Activated B cell treated with CpG ODN at 0.5 μM for 24 hours (primary cell): ENCODE data around the gene LENG1. TPM values are rescaled to one million over a fixed set of nuclear protein-coding genes. Genes with fewer than 3 reads are reported as not detected.
"Not testable (repeated sequence)": the region's sequence is repeated elsewhere in the genome, so short reads cannot be mapped to it uniquely, and the experiment has no call there.

ENCODE experiments used
- ATAC-seq: fragments of 200-7000 bp; cut with Tn5 transposase; one replicate; pipeline ENCODE4 v1.10.0; 2021; ENCODE audit warnings: low read depth, mild to moderate bottlenecking, moderate library complexity
- CTCF ChIA-PET: fragments of 350-600 bp; sonication (Branson Sonifier 250); formaldehyde crosslinking; loops from one replicate; lab custom pipeline; 2021; ENCODE audit warnings: antibody characterized with exemption; lab: Charles Lee
- POLR2A ChIA-PET: fragments of 350-600 bp; sonication (Branson Sonifier 250); formaldehyde crosslinking; loops from one replicate; lab custom pipeline; 2021; ENCODE audit warnings: antibody characterized with exemption; lab: Charles Lee
- DNase-seq: peaks from one replicate; pipeline ENCODE4 v3.0.0; 2022
- H3K27ac Mint-ChIP-seq: one replicate; pipeline ENCODE4 v1.8.0; 2020; ENCODE audit warnings: mixed read lengths
- H3K27me3 Mint-ChIP-seq: one replicate; pipeline ENCODE4 v1.8.0; 2021; ENCODE audit warnings: mixed read lengths
- H3K36me3 Mint-ChIP-seq: one replicate; pipeline ENCODE4 v1.8.0; 2021; ENCODE audit warnings: low read depth, mixed read lengths
- H3K4me1 Mint-ChIP-seq: one replicate; pipeline ENCODE4 v1.8.0; 2021; ENCODE audit warnings: mixed read lengths
- H3K4me3 Mint-ChIP-seq: one replicate; pipeline ENCODE4 v1.8.0; 2020; ENCODE audit warnings: mild to moderate bottlenecking, mixed read lengths
- H3K9me3 Mint-ChIP-seq: one replicate; pipeline ENCODE4 v1.8.0; 2020; ENCODE audit warnings: mixed read lengths
- CTCF ChIP-seq: fragments of 200-600 bp; IDR thresholded peaks from one replicate; pipeline ENCODE4 v1.8.0; 2022; ENCODE audit warnings: antibody characterized with exemption, mild to moderate bottlenecking
- intact Hi-C: fragments of 100-400 bp; cut with micrococcal nuclease; formaldehyde crosslinking; loops from one replicate; pipeline ENCODE4 v1.15.1; 2024
- total RNA-seq: library from RNA; stranded (reverse); gene quantifications from 2 replicates; pipeline ENCODE4 v1.2.3, GENCODE V29; 2022

Gene LENG1
- total RNA-seq, 1 donor from 2014 or later, result 8.3 TPM

GRCh38 chr19:54186351-54186750, 26.8 kb upstream of the LENG1 start:
- ChIA-PET POLR2A (interaction anchor here (7.7 kb wide), 1 partner anchor 14 kb away, joined by 244 read pairs; the partner anchor contains the start of gene RPS9), CTCF (no interaction called here)
- DNase-seq (no peak), ATAC-seq (no peak)
- Mint-ChIP-seq H3K27me3 (no peaks in the 10 kb centered on the region), H3K9me3 (no peaks in the 10 kb centered on the region), H3K36me3 (peaks cover 16% of the 10 kb centered on the region), H3K27ac (no peak overlapping the region), H3K4me3 (no peak overlapping the region), H3K4me1 (peaks cover 21% of the 10 kb centered on the region)
- intact Hi-C loops, result no loop called here
- TF ChIP-seq CTCF, result no peak

DNA sequence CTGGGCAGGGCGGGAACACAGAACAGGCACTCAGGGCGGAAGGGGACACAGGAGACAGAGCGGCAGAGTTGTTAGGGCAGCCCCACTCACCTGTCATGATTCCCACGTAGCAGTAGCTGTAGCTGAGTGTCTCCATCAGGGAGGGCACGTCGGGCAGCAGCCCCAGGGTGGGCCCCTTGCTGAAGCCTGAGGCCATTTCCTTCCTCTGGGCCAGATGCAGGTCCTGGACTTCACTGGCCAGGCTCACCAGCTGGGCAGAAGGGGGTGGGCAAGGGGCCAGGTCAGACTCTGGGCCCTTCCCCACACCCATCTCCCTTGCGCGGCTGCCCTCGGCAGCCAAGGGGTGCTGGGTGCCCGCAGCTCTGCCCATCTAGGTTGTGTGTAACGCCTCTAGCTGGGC, 23.9 kb upstream of the LENG1 start:
- Mint-ChIP-seq H3K9me3 (no peaks in the 10 kb centered on the region), H3K36me3 (peaks cover 13% of the 10 kb centered on the region), H3K27ac (no peak overlapping the region), H3K4me3 (no peak overlapping the region), H3K4me1 (peaks cover 12% of the 10 kb centered on the region), H3K27me3 (no peaks in the 10 kb centered on the region)
- POLR2A ChIA-PET, result interaction anchor here (1.8 kb wide), 1 partner anchor 17 kb away, joined by 11 read pairs; the partner anchor contains the start of gene RPS9
- TF ChIP-seq CTCF, result no peak
- DNase-seq (no peak), ATAC-seq (no peak)
- intact Hi-C loops, result no loop called here
- CTCF ChIA-PET, result no interaction called here

GRCh38 chr19:54181894-54182293, 22.4 kb upstream of the LENG1 start:
- H3K9me3 Mint-ChIP-seq, intact Hi-C loops, H3K27me3 Mint-ChIP-seq, H3K4me3 Mint-ChIP-seq, CTCF ChIA-PET, H3K27ac Mint-ChIP-seq, ATAC-seq, H3K4me1 Mint-ChIP-seq, DNase-seq: not testable (repeated sequence)
- POLR2A ChIA-PET, result interaction anchor here (0.5 to 1.0 kb wide), 2 partner anchors 19 to 277 kb away, joined by 5 read pairs; partner anchors contain the start of gene RPS9
- peaks cover 17% of the 10 kb centered on the region for H3K36me3 Mint-ChIP-seq

DNA sequence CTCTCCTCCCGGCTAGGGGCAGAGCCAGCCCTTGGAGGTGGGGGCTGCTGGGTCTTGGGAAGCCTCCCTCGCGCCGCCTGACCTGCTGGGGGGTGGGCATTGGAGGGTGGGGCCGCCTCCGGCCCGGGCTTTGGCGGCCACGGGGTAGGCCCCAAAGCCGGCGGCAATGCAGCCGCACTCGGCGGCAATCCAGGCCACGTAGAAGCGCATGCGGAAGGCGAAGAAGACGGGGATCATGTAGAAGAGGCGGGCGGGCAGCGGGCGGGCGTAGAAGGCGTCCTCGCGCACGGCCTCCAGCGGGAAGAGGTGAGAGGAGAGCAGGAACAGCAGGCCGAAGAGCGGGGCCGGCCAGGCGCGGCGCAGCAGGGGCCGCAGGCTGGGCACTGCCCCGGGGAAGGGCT, 21.2 kb upstream of the LENG1 start:
- H3K9me3 Mint-ChIP-seq, result no peaks in the 10 kb centered on the region
- H3K27me3 Mint-ChIP-seq, result no peaks in the 10 kb centered on the region
- H3K4me3 Mint-ChIP-seq, result no peak overlapping the region
- H3K36me3 Mint-ChIP-seq, result peaks cover 16% of the 10 kb centered on the region
- ChIA-PET POLR2A (no interaction called here), CTCF (no interaction called here)
- ATAC-seq (no peak), DNase-seq (no peak)
- TF ChIP-seq CTCF, result no peak
- intact Hi-C loops, result no loop called here
- no peaks in the 10 kb centered on the region for H3K4me1 Mint-ChIP-seq
- no peak overlapping the region for H3K27ac Mint-ChIP-seq

DNA sequence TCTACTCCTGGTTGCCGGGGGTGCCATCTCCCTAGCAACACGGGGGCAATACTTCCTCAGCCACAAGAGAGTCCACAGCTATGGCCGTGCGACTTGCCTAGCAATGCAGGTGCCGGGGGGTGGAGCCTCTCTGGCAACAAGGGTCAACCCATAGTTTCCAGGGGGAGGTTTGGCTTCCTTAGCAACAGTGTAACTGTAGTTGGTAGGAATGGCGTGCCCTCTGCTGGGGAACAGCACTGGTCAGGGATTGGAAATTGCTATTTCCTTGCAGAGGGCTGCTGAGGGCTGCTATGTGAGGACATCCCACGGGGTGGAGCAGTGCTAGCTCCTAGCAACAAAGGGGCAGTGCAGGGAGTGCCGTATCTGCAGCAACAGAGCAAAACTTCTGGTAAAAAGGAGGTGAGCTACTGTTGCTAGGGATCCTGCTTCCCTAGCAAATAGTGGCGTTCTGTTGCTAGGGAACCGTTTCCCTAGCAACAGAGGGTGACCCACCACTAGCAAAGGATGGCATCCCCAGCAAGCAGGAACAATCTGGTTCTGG, 20.5 kb upstream of the LENG1 start:
- intact Hi-C loops, result no loop called here
- no peaks in the 10 kb centered on the region for H3K27me3 Mint-ChIP-seq
- no peaks in the 10 kb centered on the region for H3K9me3 Mint-ChIP-seq
- no peak overlapping the region for H3K4me3 Mint-ChIP-seq
- POLR2A ChIA-PET, result no interaction called here
- peaks cover 2% of the 10 kb centered on the region for H3K4me1 Mint-ChIP-seq
- no peak for TF ChIP-seq CTCF
- DNase-seq (no peak), ATAC-seq (peak; percentile 22)
- CTCF ChIA-PET, result no interaction called here
- H3K36me3 Mint-ChIP-seq, result peaks cover 16% of the 10 kb centered on the region
- no peak overlapping the region for H3K27ac Mint-ChIP-seq
